Esophagus muscularis mucosa (tissue), 4 donors: ENCODE data around the gene SDHAF1. TPM values are rescaled to one million over a fixed set of nuclear protein-coding genes. Genes with fewer than 3 reads are reported as not detected.

Source experiments
- DNase-seq: peaks from one replicate; pipeline ENCODE4 v3.0.0-alpha.2; 2017; ENCODE audit errors: extremely low spot score
- H3K27ac ChIP-seq, 4 donors: fragments of 200-600 bp; sonication (generic); replicated peaks in 1 of 4; 1 replicate in 3 of 4; 2 replicates in 1 of 4; pipeline ENCODE4 v1.5.1; 2016 to 2019; ENCODE audit warnings: mild to moderate bottlenecking in 1 of 4
- H3K27me3 ChIP-seq, 4 donors: fragments of 200-600 bp; sonication (generic); one replicate each; pipeline versions ENCODE4 v1.5.1 to v1.6.0; 2016 to 2019
- H3K36me3 ChIP-seq, 4 donors: fragments of 200-600 bp; sonication (generic); one replicate each; pipeline ENCODE4 v1.5.1; 2016 to 2019
- H3K4me1 ChIP-seq, 4 donors: fragments of 200-600 bp; sonication (generic); one replicate each; pipeline ENCODE4 v1.5.1; 2016 to 2019
- H3K4me3 ChIP-seq, 4 donors: fragments of 200-600 bp; sonication (generic); 1 replicate in 2 of 4; 2 replicates in 2 of 4; pipeline ENCODE4 v1.5.1; 2016 to 2019; ENCODE audit warnings: mild to moderate bottlenecking in 4 of 4, moderate library complexity in 1 of 4
- H3K9me3 ChIP-seq, 4 donors: fragments of 200-600 bp; sonication (generic); 1 replicate in 3 of 4; 2 replicates in 1 of 4; pipeline ENCODE4 v1.5.1; 2016 to 2019
- CTCF ChIP-seq, 3 experiments: fragments of 200-600 bp in 2 of 3; fragments of 450-650 bp in 1 of 3; sonication (generic) in 2 of 3; IDR thresholded peaks; one replicate each; pipeline ENCODE4 v1.5.1; 2017 to 2019; ENCODE audit warnings: antibody characterized with exemption in 3 of 3, mild to moderate bottlenecking in 2 of 3, moderate library complexity in 1 of 3
- EP300 ChIP-seq: sonication (generic); formaldehyde crosslinking; IDR thresholded peaks from one replicate; pipeline ENCODE4 v1.6.1; 2017; ENCODE audit warnings: antibody characterized with exemption
- POLR2A ChIP-seq: fragments of 450-650 bp; IDR thresholded peaks from one replicate; pipeline ENCODE4 v1.6.1; 2017; ENCODE audit warnings: antibody characterized with exemption, moderate library complexity, mild to moderate bottlenecking, low read depth
- POLR2AphosphoS5 ChIP-seq, 2 donors: sonication (generic); formaldehyde crosslinking; IDR thresholded peaks; one replicate each; pipeline ENCODE4 v1.6.1; 2017; ENCODE audit warnings: antibody characterized with exemption in 2 of 2
- WGBS: methylation state at CpG from one replicate; pipeline ENCODE4 v1.1.5; 2018; 5-methylcytosine and 5-hydroxymethylcytosine counted together
- intact Hi-C: fragments of 100-400 bp; cut with DNase I; formaldehyde crosslinking; loops from one replicate; pipeline ENCODE4 v1.15.1; 2023
- total RNA-seq, 4 donors: library from RNA; depleted of rRNA; stranded (reverse); fragments of >200 nt; gene quantifications; one replicate each; pipeline versions ENCODE4 v1.1.0 to v1.2.1, GENCODE V29; 2016

The SDHAF1 gene
- total RNA-seq, 4 donors from 2014 or later = 44.0 to 60.3 (median 50.2) TPM

- Histone ChIP-seq H3K4me3 (peak overlapping the region in 3 of 4 donors; percentile 19 to 33 (median 23)), H3K4me1 (peaks cover 5 to 13% (median 12%) of the 10 kb centered on the region in 4 donors), H3K27ac (no peak overlapping the region), H3K27me3 (peaks cover 0 to 75% (median 27%) of the 10 kb centered on the region in 4 donors), H3K9me3 (no peaks in the 10 kb centered on the region), H3K36me3 (no peaks in the 10 kb centered on the region)
- intact Hi-C loops = no loop called here
- DNase-seq = no peak
- 43% methylated on average over 11 of the region's 15 CpGs for WGBS
- no peak for TF ChIP-seq POLR2AphosphoS5 (IDR thresholded peaks at IDR 0.05)
Measured at GRCh38 chr19:35958660-35959039, 36.3 kb upstream of the SDHAF1 start.

GRCh38 chr19:35959040-35959967 is 35.7 kb upstream of the SDHAF1 start:
- Histone ChIP-seq H3K4me3 (peak overlapping the region; percentile 12 to 33 (median 21)), H3K36me3 (no peaks in the 10 kb centered on the region), H3K9me3 (no peaks in the 10 kb centered on the region), H3K4me1 (peaks cover 5 to 13% (median 12%) of the 10 kb centered on the region in 4 donors), H3K27me3 (peaks cover 0 to 75% (median 27%) of the 10 kb centered on the region in 4 donors), H3K27ac (no peak overlapping the region)
- intact Hi-C loops = no loop called here
- TF ChIP-seq CTCF (IDR thresholded peaks at IDR 0.05) (peak in 2 of 3 experiments; percentile 31 to 37), EP300 (no peak)
- 11% methylated on average over 8 of the region's 97 CpGs for WGBS
- no peak for DNase-seq

GRCh38 chr19:35959968-35960320 is 35.0 kb upstream of the SDHAF1 start:
- H3K9me3 ChIP-seq = no peaks in the 10 kb centered on the region
- DNase-seq = no peak
- peaks cover 0 to 75% (median 27%) of the 10 kb centered on the region in 4 donors for H3K27me3 ChIP-seq
- H3K27ac ChIP-seq = no peak overlapping the region
- H3K4me3 ChIP-seq = no peak overlapping the region
- TF ChIP-seq CTCF (IDR thresholded peaks at IDR 0.05) = no peak
- TF ChIP-seq POLR2A = no peak
- TF ChIP-seq EP300 = no peak
- no peak for TF ChIP-seq POLR2AphosphoS5 (IDR thresholded peaks at IDR 0.05)
- no peaks in the 10 kb centered on the region for H3K36me3 ChIP-seq
- 54% methylated on average over 8 of the region's 20 CpGs for WGBS
- peaks cover 5 to 13% (median 12%) of the 10 kb centered on the region in 4 donors for H3K4me1 ChIP-seq
- intact Hi-C loops = no loop called here

- peaks cover 0 to 71% (median 27%) of the 10 kb centered on the region in 4 donors for H3K27me3 ChIP-seq
- intact Hi-C loops = no loop called here
- DNase-seq = no peak
- no peaks in the 10 kb centered on the region for H3K9me3 ChIP-seq
- H3K4me1 ChIP-seq = peaks cover 5 to 13% (median 12%) of the 10 kb centered on the region in 4 donors
- no peak overlapping the region for H3K4me3 ChIP-seq
- H3K27ac ChIP-seq = no peak overlapping the region
- no peaks in the 10 kb centered on the region for H3K36me3 ChIP-seq
- TF ChIP-seq POLR2AphosphoS5 (IDR thresholded peaks at IDR 0.05) = no peak
- no peak for TF ChIP-seq POLR2A
- TF ChIP-seq CTCF (IDR thresholded peaks at IDR 0.05) = no peak
- TF ChIP-seq EP300 = no peak
- WGBS = 89% methylated on average over 7 of the region's 7 CpGs
Measured at GRCh38 chr19:35960432-35960972, 34.5 kb upstream of the SDHAF1 start.

- peaks cover 0 to 57% (median 24%) of the 10 kb centered on the region in 4 donors for H3K27me3 ChIP-seq
- intact Hi-C loops = no loop called here
- H3K4me1 ChIP-seq = peaks cover 5 to 13% (median 12%) of the 10 kb centered on the region in 4 donors
- DNase-seq = no peak
- WGBS = 19% methylated on average over 9 of the region's 9 CpGs
- no peaks in the 10 kb centered on the region for H3K36me3 ChIP-seq
- TF ChIP-seq CTCF (IDR thresholded peaks at IDR 0.05) (no peak), EP300 (no peak), POLR2AphosphoS5 (IDR thresholded peaks at IDR 0.05) (no peak)
- H3K9me3 ChIP-seq = no peaks in the 10 kb centered on the region
- no peak overlapping the region for H3K27ac ChIP-seq
- H3K4me3 ChIP-seq = no peak overlapping the region
Measured at GRCh38 chr19:35963514-35963913, 31.5 kb upstream of the SDHAF1 start.
